Thoracic aorta (tissue), 2 donors: ENCODE results near the gene IL13RA1. TPM values are rescaled to one million over a fixed set of nuclear protein-coding genes. Genes with fewer than 3 reads are reported as not detected.

ENCODE experiments used
- ATAC-seq: fragments of 150-250 bp; one replicate; pipeline ENCODE4 v1.8.0; 2017; ENCODE audit warnings: low read depth; ENCODE audit not compliant: insufficient number of reproducible peaks, low FRiP score
- DNase-seq: peaks from one replicate; pipeline ENCODE4 v3.0.0-alpha.2; 2020; ENCODE audit warnings: low spot score
- H3K27ac ChIP-seq, 2 donors: fragments of 200-600 bp; sonication (generic); 1 replicate in 1 of 2; 2 replicates in 1 of 2; pipeline ENCODE4 v1.5.1; 2016; ENCODE audit warnings: mild to moderate bottlenecking in 2 of 2, moderate library complexity in 2 of 2
- H3K27me3 ChIP-seq: fragments of 200-600 bp; sonication (generic); replicated peaks from 2 replicates; pipeline ENCODE4 v1.6.0; 2016; ENCODE audit warnings: mild to moderate bottlenecking; ENCODE audit not compliant: insufficient read depth
- H3K36me3 ChIP-seq: fragments of 200-600 bp; sonication (generic); one replicate; pipeline ENCODE4 v1.5.1; 2016
- H3K4me1 ChIP-seq, 2 donors: fragments of 200-600 bp; sonication (generic); 1 replicate in 1 of 2; 2 replicates in 1 of 2; pipeline versions ENCODE4 v1.5.1 to v1.6.0; 2016; ENCODE audit warnings: low read depth in 2 of 2, mild to moderate bottlenecking in 1 of 2; ENCODE audit not compliant: control insufficient read depth in 1 of 2
- H3K4me3 ChIP-seq: fragments of 200-600 bp; sonication (generic); 2 replicates; pipeline ENCODE4 v1.5.1; 2016; ENCODE audit warnings: mild to moderate bottlenecking
- H3K9me3 ChIP-seq: fragments of 200-600 bp; sonication (generic); 2 replicates; pipeline ENCODE4 v1.5.1; 2016
- CTCF ChIP-seq: fragments of 200-600 bp; sonication (generic); IDR thresholded peaks from one replicate; pipeline ENCODE4 v1.5.1; 2019; ENCODE audit warnings: antibody characterized with exemption
- total RNA-seq, 2 donors: library from RNA; depleted of rRNA; stranded (reverse); fragments of >200 nt; gene quantifications; one replicate each; pipeline versions ENCODE4 v1.1.0 to v1.2.3, GENCODE V29; 2016

The IL13RA1 gene
- total RNA-seq, 2 donors from 2014 or later = 109 to 110 TPM

- Histone ChIP-seq H3K36me3 (peaks cover 7% of the 10 kb centered on the region), H3K27me3 (no peaks in the 10 kb centered on the region), H3K4me1 (peaks cover 8 to 13% of the 10 kb centered on the region in 2 donors), H3K4me3 (no peak overlapping the region), H3K27ac (no peak overlapping the region), H3K9me3 (no peaks in the 10 kb centered on the region)
- DNase-seq (no peak), ATAC-seq (no peak)
- no peak for TF ChIP-seq CTCF
These were observed 32.6 kb downstream of the IL13RA1 start for GRCh38 chrX:118760025-118760424.

GRCh38 chrX:118761939-118762707 lies 34.7 kb downstream of the IL13RA1 start:
- Histone ChIP-seq H3K27ac (no peak overlapping the region), H3K9me3 (no peaks in the 10 kb centered on the region), H3K36me3 (peaks cover 7% of the 10 kb centered on the region), H3K4me3 (no peak overlapping the region), H3K27me3 (no peaks in the 10 kb centered on the region), H3K4me1 (no peaks in the 10 kb centered on the region)
- ATAC-seq (no peak), DNase-seq (no peak)
- TF ChIP-seq CTCF = no peak

- Histone ChIP-seq H3K4me3 (no peak overlapping the region), H3K36me3 (peaks cover 12% of the 10 kb centered on the region), H3K9me3 (no peaks in the 10 kb centered on the region), H3K4me1 (no peaks in the 10 kb centered on the region), H3K27ac (no peak overlapping the region), H3K27me3 (no peaks in the 10 kb centered on the region)
- ATAC-seq = no peak
- TF ChIP-seq CTCF = no peak
- DNase-seq = no peak
These were observed 36.1 kb downstream of the IL13RA1 start for GRCh38 chrX:118763489-118763888.

- TF ChIP-seq CTCF = no peak
- Histone ChIP-seq H3K36me3 (peaks cover 10% of the 10 kb centered on the region), H3K9me3 (no peaks in the 10 kb centered on the region), H3K27me3 (no peaks in the 10 kb centered on the region), H3K4me1 (no peaks in the 10 kb centered on the region), H3K27ac (no peak overlapping the region), H3K4me3 (no peak overlapping the region)
- no peak for ATAC-seq
- DNase-seq = no peak
These were observed 36.7 kb downstream of the IL13RA1 start for GRCh38 chrX:118764122-118764521.

- no peak for TF ChIP-seq CTCF
- Histone ChIP-seq H3K4me3 (no peak overlapping the region), H3K4me1 (no peaks in the 10 kb centered on the region), H3K27ac (no peak overlapping the region), H3K9me3 (no peaks in the 10 kb centered on the region), H3K27me3 (no peaks in the 10 kb centered on the region), H3K36me3 (peaks cover 8% of the 10 kb centered on the region)
- ATAC-seq (no peak), DNase-seq (no peak)
These were observed 42.8 kb downstream of the IL13RA1 start for GRCh38 chrX:118770133-118770760.
